Esophagus (tissue), 2 donors: ENCODE measurements around the gene PLEKHG3. TPM values are rescaled to one million over a fixed set of nuclear protein-coding genes. Genes with fewer than 3 reads are reported as not detected.

Experiments used
- H3K27ac ChIP-seq, 2 donors: one replicate each; pipeline ENCODE4 v1.5.1; 2013; ENCODE audit warnings: low read depth in 2 of 2, mild to moderate bottlenecking in 2 of 2, inconsistent platforms in 1 of 2, low read length in 1 of 2, moderate library complexity in 1 of 2
- H3K27me3 ChIP-seq, 2 donors: one replicate each; pipeline ENCODE4 v1.6.1; 2013; ENCODE audit warnings: low read length in 2 of 2, control low read depth in 1 of 2, mild to moderate bottlenecking in 1 of 2; ENCODE audit not compliant: insufficient read depth in 2 of 2, control insufficient read depth in 1 of 2
- H3K36me3 ChIP-seq, 2 donors: one replicate each; pipeline ENCODE4 v1.6.1; 2013; ENCODE audit warnings: low read length in 1 of 2; ENCODE audit not compliant: control insufficient read depth in 2 of 2, insufficient read depth in 2 of 2
- H3K4me1 ChIP-seq, 2 donors: one replicate each; pipeline ENCODE4 v1.6.1; 2013; ENCODE audit warnings: low read length in 1 of 2; ENCODE audit not compliant: control insufficient read depth in 2 of 2, insufficient read depth in 2 of 2
- H3K4me3 ChIP-seq, 2 donors: one replicate each; pipeline ENCODE4 v1.5.1; 2013; ENCODE audit warnings: low read length in 2 of 2, mild to moderate bottlenecking in 2 of 2, low read depth in 1 of 2, moderate library complexity in 1 of 2
- H3K9me3 ChIP-seq, 2 donors: one replicate each; pipeline ENCODE4 v1.6.1; 2013; ENCODE audit warnings: mild to moderate bottlenecking in 2 of 2, low read depth in 1 of 2, low read length in 1 of 2, moderate library complexity in 1 of 2; ENCODE audit not compliant: control insufficient read depth in 2 of 2, insufficient read depth in 1 of 2
- WGBS, 2 donors: extraction: QIAGEN DNeasy Blood & Tissue Kit; methylation state at CpG; one replicate each; pipeline ENCODE4 v1.1.7; 2013; 5-methylcytosine and 5-hydroxymethylcytosine counted together
- polyA plus RNA-seq, 2 donors: library from polyadenylated mRNA; stranded (reverse); fragments of 200-250 nt; gene quantifications; one replicate each; pipeline ENCODE4 v1.2.3, GENCODE V29; 2013
- donor health status: healthy with polysubstance abuse.
- donor health status: Bipolar disorder and iron deficiency.

The PLEKHG3 gene
- polyA plus RNA-seq, 2 donors = 23.1 to 27.1 TPM

DNA sequence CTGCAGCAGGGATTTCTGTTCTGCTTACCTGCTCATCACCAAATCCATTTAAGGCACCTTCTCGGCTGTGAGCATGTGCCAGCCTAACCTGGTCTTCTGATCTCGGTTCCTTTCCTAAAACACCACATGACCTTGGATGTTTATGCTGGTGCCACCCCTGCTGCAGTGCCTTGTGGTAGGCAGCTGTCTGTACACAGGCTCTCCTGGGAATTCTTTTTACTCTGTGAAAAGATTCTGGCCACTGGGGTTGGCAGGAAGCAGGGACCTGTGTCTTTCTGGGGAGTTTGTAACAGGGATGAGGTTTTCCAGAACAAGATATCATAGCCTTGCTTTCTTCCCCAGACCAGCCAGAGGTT, 10.4 kb upstream of the PLEKHG3 start:
- Histone ChIP-seq H3K4me1 (peaks cover 2 to 7% of the 10 kb centered on the region in 2 donors), H3K27ac (peak overlapping the region in 1 of 2 donors; percentile 9), H3K36me3 (no peaks in the 10 kb centered on the region), H3K9me3 (no peaks in the 10 kb centered on the region), H3K27me3 (no peaks in the 10 kb centered on the region), H3K4me3 (no peak overlapping the region)
- WGBS, 2 donors = 63 to 87% methylated on average over 2 of the region's 2 CpGs

- H3K27me3 ChIP-seq = no peaks in the 10 kb centered on the region
- H3K36me3 ChIP-seq = no peaks in the 10 kb centered on the region
- H3K27ac ChIP-seq = no peak overlapping the region
- peaks cover 2 to 4% of the 10 kb centered on the region in 2 donors for H3K4me1 ChIP-seq
- no peaks in the 10 kb centered on the region for H3K9me3 ChIP-seq
- WGBS, 2 donors = 77 to 82% methylated on average over 2 of the region's 2 CpGs
- H3K4me3 ChIP-seq = no peak overlapping the region
Measured at GRCh38 chr14:64695071-64695470, 9.2 kb upstream of the PLEKHG3 start.

GRCh38 chr14:64696355-64696857, 7.8 kb upstream of the PLEKHG3 start:
- 68 to 72% methylated on average over 4 of the region's 4 CpGs for WGBS, 2 donors
- Histone ChIP-seq H3K4me1 (peaks cover 2 to 4% of the 10 kb centered on the region in 2 donors), H3K36me3 (no peaks in the 10 kb centered on the region), H3K27ac (no peak overlapping the region), H3K27me3 (no peaks in the 10 kb centered on the region), H3K9me3 (no peaks in the 10 kb centered on the region), H3K4me3 (no peak overlapping the region)

- no peaks in the 10 kb centered on the region for H3K36me3 ChIP-seq
- peaks cover 2 to 3% of the 10 kb centered on the region in 2 donors for H3K4me1 ChIP-seq
- H3K4me3 ChIP-seq = no peak overlapping the region
- no peaks in the 10 kb centered on the region for H3K27me3 ChIP-seq
- no peaks in the 10 kb centered on the region for H3K9me3 ChIP-seq
- WGBS, 2 donors = 54 to 72% methylated on average over 7 of the region's 7 CpGs
- H3K27ac ChIP-seq = no peak overlapping the region
Measured at GRCh38 chr14:64698903-64699302, 5.3 kb upstream of the PLEKHG3 start.

- H3K27ac ChIP-seq = no peak overlapping the region
- 71 to 85% methylated on average over 2 of the region's 2 CpGs for WGBS, 2 donors
- no peaks in the 10 kb centered on the region for H3K36me3 ChIP-seq
- H3K9me3 ChIP-seq = no peaks in the 10 kb centered on the region
- no peak overlapping the region for H3K4me3 ChIP-seq
- no peaks in the 10 kb centered on the region for H3K27me3 ChIP-seq
- H3K4me1 ChIP-seq = peaks cover 2 to 3% of the 10 kb centered on the region in 2 donors
Measured at GRCh38 chr14:64700290-64700689, 3.9 kb upstream of the PLEKHG3 start.

DNA sequence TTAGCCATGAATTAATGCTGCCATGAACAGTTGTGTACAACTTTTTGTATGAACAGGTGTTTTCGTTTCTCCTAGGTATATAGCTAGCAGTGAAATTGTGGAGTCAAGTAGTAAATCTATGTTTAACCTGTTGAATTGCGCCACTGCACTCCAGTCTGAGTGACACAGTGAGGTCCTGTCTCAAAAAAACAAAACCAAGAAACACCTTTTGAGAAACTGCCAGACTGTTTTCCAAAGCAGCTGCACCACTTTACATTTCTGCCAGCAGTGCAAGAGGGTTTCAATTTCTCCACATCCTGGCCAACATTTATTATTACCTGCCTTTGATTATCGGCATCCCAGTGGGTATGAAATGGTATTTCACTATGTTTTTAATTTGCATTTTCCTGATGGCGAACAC, 3.3 kb upstream of the PLEKHG3 start:
- Histone ChIP-seq H3K9me3 (no peaks in the 10 kb centered on the region), H3K4me3 (no peak overlapping the region), H3K36me3 (no peaks in the 10 kb centered on the region), H3K4me1 (peaks cover 2 to 7% of the 10 kb centered on the region in 2 donors), H3K27me3 (no peaks in the 10 kb centered on the region), H3K27ac (no peak overlapping the region)
- 78 to 81% methylated on average over 4 of the region's 4 CpGs for WGBS, 2 donors

GRCh38 chr14:64701660-64702059, 2.6 kb upstream of the PLEKHG3 start:
- 43 to 73% methylated on average over 1 of the region's 1 CpG for whole genome bisulfite sequencing, 2 donors

DNA sequence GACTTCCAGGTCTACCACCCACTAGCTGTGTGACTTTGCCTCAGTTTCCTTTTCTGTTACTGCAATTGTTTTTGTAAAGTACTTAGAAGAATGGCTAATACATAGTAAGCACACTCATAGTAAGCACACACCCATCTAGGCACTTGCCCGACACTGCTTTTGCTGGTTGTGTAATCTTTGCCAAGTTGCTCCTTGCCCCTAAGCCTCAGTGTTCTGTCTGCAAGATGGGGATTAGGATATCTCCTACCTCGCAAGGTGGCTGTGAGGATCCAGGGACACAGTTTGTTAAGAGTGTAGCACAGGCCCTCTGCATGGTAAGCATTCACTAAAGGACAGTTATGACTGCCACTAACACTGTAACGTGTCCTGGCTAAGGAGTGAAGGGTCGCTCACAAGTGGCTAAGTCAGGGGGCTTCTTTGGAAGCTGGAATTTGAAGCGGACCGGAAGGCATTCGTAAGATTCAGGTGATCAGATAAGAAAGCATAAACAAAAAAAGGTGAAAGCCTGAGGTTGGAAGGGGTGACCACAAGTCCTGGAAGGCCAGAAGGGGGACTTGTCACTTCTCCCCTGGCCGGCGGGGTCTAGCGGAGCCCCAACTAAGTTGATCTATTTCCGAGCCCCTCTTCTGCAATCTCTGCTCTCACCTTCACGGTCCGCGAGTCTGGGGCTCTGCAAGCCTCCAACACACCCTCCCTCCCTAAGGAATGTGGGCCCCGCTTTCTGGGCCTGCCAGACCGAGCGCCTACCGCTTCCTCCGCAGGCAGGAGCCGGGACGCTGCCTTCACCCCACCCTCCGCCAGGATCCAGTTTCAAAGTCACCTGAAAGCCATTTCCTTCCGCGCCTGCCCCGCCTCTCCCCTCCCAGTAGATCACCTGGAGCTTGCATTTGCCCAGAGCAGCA, 1.5 kb upstream of the PLEKHG3 start:
- H3K36me3 ChIP-seq = no peaks in the 10 kb centered on the region
- peaks cover 5 to 20% of the 10 kb centered on the region in 2 donors for H3K4me1 ChIP-seq
- no peaks in the 10 kb centered on the region for H3K27me3 ChIP-seq
- peak overlapping the region; percentile 84 to 91 for H3K27ac ChIP-seq
- WGBS, 2 donors = 41 to 51% methylated on average over 25 of the region's 25 CpGs
- no peaks in the 10 kb centered on the region for H3K9me3 ChIP-seq
- no peak overlapping the region for H3K4me3 ChIP-seq

More at GRCh38 chr14:64701660-64702059, 2.6 kb upstream of the PLEKHG3 start:
- Histone ChIP-seq H3K9me3 (no peaks in the 10 kb centered on the region), H3K36me3 (no peaks in the 10 kb centered on the region), H3K27ac (no peak overlapping the region), H3K4me1 (peaks cover 2 to 12% of the 10 kb centered on the region in 2 donors), H3K27me3 (no peaks in the 10 kb centered on the region), H3K4me3 (no peak overlapping the region)

DNA sequence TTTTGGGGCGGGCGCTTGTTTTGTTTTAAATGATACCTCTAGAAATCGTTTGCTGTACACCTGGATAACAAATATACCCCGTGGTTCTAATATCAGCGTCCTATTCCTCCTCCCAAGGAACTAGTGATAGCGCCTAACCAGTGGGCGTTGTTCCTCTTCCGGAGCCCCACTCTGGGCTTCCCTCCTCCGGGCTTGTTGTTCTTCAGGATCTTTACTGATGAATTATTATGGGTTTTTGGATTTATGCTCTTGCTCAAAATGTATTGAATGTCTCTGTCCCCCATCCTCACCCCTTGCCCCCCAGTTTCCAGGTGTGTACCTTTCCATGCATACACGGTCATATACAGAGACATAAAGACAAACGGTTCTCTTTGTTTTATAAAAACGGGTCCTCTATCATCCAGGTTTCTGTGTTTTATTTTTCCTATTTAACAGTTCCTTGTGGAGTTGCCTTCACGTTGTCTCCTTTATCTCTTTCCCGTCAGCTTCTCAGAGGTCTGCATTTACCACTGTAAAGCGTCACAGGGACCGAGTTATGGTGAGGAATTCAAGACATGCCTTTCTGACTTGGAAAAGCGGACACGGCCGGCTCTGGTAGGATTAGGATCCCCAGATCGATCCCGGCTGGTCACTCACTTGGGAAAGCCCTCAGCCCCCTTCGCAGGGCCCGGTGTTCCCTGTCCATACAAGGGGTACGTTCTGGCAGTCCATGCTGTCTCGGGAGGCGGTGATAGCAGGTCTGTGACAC, 655 bp upstream of the PLEKHG3 start:
- Histone ChIP-seq H3K27me3 (no peaks in the 10 kb centered on the region), H3K4me1 (peaks cover 7 to 27% of the 10 kb centered on the region in 2 donors)

More for the DNA sequence above, 655 bp upstream of the PLEKHG3 start:
- Histone ChIP-seq H3K9me3 (no peaks in the 10 kb centered on the region), H3K27ac (peak overlapping the region; percentile 84 to 91), H3K4me3 (peak overlapping the region; percentile 88 to 90), H3K36me3 (no peaks in the 10 kb centered on the region)
- 13 to 14% methylated on average over 26 of the region's 26 CpGs for WGBS, 2 donors
